HG02852 (cell line): ENCODE data around the gene GMCL2.

ENCODE experiments used
- ATAC-seq: cut with Tn5 transposase; IDR thresholded peaks from one replicate; pipeline ENCODE4 v1.9.1; 2021; ENCODE audit warnings: mild to moderate bottlenecking, moderate library complexity; ENCODE audit not compliant: unreplicated experiment

Gene GMCL2

GRCh38 chr5:178222292-178222691, 35.1 kb upstream of the GMCL2 start:
- no peak for ATAC-seq

GRCh38 chr5:178221853-178222252, 34.7 kb upstream of the GMCL2 start:
- no peak for ATAC-seq

DNA sequence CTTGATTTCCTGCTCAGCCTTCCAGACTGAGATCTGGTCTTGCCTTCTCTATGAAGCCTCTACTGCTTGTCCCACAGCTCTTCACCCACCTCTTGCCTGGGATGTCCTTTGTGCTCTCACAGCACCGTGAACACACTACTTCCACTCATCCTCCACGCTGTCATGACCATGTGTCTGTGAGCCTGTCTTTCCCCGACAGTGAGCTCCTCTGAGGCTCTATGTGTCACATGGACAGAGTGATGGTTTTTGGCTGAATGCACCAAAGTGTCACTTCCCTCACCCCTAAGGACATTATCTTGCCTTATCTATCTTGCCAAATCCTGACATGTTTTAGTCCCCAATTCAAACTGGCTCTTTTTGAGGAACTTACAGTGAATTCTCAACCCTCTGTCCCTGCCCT, 34.1 kb upstream of the GMCL2 start:
- no peak for ATAC-seq

DNA sequence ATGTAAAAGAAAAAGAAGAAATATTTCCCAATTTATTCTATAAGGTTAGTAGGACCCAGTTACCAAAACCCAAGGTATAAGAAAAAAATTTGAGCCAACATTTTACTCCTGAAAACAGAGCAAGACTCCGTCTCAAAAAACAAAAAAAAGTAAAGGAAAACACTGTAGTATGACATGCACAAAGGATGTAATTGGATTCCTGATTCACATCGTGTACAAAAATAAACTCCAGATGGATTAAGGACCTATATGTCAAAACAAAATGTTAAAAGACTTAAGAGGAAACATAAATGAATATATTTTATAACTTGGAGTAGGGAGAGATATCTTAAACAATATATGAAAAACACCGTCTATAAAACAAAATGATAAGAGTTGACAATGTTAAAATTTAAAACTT, 31.7 kb upstream of the GMCL2 start:
- no peak for ATAC-seq

DNA sequence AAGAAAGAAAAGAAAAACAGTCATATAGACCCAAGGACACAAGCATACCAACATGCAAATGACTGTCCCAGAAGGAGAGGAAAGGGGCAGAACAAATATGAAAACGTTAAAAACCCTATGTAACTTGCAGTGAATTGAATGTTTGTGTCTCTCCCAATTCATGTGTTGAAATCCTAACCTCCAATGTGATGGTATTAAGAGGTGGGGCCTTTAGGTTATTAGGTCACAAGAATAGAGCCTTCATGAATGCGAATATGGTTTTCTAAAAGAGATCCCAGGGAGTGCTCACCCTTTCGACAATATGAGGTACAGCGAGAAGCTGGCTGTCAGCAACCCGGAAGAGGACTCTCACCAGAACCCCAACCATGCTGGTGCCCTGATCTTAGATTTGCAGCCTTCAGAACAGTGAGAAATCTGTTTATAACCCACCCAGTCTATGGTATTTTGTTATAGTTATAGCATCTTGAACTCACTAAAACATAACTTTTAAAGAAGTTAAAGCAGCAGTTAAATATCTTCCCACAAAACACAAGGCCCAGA, 31.1 kb upstream of the GMCL2 start:
- no peak for ATAC-seq

DNA sequence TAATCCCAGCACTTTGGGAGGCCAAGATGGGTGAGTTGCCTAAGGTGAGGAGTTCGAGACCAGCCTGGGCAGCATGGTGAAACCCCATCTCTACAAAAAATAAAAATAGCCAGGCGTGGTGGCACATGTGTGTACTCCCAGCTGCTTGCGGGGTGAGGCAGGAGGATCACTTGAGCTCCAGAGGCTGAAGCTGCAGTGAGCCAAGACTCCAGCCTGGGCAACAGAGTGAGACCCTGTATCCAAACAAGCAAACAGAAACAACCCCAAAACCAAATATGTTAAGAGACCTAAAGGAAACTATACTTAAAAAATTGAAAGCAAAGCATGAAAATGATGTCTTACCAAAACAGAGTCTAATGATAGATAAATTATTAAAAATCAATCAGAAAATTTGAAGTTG, 29.6 kb upstream of the GMCL2 start:
- no peak for ATAC-seq

GRCh38 chr5:178216088-178216534, 28.9 kb upstream of the GMCL2 start:
- no peak for ATAC-seq

DNA sequence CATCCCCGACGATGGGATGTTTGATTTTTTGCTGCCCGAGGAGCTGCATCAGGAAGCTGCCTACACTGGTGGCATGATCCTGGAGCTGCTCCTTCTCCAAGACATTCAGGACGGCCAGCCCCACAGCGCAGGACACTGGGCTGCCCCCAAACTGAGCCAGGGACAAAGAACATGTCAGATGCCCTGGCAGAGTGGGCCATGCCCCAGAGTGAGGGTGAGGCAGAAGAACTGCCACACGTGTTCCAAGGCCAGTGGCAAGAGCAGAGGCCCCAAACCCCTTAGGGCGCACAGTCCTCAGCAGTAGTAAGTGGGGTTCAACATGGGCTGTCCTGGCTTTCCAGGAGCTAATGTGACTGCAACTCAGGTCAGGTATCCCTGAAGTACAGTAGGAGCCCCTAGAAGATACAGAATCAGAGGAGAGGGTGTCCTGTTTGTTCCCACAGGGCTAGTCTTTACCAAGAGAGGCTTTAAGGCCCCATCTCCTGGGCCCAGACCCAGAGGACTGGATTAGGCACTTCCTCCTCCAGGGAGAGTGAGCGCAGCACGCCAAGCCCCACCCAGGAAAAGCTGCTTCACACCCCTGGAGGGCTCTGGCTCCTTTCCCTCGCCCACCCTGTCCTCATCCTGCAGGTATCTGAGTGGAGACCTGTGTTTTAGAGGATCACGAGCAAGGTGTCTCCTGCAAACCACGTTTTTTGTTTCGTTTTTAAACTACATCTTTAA, 28.3 kb upstream of the GMCL2 start:
- ATAC-seq = no peak

- no peak for ATAC-seq
Measured at GRCh38 chr5:178214160-178214803, 27.1 kb upstream of the GMCL2 start.

DNA sequence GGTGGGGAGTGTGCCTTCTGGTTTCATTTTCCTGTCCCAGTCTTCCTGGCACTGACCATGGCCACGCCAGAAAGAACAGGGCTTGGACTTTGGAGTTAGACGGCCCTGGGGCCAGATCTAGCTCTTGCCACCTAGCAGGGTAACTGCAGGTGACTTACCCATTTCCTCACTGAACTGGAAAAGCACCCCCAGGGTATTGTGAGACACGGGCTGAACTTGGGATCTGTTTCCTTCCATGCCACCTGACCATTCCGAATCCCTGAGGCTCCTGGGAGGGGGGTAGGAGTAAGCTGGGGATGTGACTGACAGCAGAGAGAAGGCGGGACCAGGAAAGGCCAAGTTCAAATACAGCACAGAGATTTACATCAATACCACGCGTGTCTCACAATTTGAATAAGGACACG, 26.6 kb upstream of the GMCL2 start:
- ATAC-seq = no peak

DNA sequence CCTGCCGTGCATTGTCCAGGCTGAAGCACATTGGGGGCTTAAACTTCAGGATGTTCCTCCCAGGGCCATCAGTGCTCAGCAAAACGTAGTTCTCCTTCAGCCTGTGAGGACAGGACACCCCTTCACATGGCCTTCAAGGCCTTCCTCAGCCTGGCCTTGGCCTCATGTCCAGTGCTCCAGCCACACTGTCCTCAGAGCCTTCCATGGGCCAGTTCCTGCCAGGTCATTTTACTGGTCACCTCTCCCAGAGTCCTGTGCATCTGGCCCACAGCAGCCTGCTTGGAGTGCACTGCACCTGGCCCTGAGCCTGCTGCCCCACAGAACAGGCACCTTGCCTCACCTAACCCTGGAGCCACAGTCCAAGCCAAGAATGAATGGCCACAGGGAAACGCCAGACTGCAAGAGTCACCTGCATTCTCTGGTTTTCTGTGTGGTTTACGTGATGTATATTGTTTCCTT, 25.9 kb upstream of the GMCL2 start:
- ATAC-seq = no peak

DNA sequence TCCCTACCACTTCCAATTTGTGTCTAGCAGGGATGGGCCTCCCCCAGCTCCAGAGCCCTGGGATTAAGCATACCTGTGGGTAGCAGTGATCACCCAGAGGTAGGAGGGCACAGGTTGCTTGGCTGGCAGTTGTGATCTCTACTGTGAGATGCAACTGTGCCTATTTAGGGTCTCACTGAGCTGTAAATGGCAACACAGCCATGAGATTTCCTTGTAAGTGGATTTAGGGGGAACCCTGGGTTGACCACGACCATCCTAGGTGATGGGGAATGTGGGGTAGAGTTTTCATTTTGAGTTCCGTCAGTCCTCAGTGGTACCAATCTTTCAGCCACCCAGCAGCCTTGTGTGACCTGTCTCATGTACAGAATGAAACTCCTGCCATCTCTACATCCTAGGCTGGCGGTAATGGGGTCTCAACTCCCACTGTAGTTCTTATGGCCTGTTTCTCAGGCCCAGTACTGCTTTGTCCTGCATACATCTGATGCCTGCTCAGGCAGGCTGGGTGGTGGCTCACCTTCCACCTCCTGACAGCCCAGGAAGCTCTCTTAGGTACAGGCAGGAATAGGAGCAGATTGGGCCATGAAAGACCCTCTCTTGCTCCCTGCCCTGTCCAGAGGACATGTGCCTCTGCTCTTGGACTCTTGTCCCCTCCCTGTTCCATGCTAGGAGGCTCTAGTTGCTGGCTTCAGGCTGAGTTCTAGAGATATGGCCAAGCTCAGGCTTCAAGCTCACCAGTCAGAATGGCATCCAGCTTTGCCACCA, 25.3 kb upstream of the GMCL2 start:
- ATAC-seq = no peak

DNA sequence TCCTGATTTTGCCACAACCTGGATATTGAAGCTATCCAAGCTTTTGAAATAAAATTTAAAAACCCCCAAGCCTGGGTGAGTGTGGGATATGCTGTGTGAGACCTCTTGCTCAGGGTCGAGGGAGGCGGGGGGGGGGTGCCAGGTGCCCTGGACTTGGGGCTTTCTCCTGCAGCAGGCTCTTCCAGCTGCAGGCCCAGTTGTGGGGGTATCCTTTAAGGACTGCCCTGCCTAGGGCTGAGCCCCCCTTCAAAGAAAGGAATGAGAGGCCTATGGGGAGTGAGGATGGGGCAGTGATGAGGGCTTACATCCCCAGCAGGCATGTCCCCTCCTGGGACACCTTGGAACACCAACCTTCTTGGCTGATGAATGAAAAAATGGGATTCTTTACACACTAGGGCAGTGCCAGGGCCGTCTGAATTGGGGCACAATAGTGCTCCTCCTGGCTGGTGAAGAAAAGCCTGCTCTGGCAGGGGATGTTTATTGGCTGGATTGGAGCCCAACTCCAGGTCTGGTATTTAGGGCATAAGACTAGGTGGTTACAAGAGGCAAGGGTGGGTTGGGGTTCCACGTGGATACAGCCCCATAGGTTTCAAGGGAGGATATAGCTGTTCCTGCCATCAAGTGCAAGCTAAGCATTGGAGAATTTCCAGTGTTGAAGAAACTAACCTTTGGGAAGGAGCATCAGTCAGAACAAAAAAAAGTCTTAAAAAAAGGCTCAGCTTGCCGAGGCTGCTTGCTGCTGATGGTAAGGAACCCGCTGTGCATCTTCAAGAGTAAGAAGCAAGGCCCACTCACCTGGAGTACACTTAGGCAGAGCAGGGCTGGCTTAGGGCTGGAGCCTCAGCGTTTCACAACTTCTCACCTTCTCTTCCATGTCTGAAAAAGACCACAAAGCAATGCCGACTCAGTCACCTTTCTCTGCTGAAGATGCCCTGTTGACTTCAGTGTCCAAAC, 24.2 kb upstream of the GMCL2 start:
- ATAC-seq = no peak

DNA sequence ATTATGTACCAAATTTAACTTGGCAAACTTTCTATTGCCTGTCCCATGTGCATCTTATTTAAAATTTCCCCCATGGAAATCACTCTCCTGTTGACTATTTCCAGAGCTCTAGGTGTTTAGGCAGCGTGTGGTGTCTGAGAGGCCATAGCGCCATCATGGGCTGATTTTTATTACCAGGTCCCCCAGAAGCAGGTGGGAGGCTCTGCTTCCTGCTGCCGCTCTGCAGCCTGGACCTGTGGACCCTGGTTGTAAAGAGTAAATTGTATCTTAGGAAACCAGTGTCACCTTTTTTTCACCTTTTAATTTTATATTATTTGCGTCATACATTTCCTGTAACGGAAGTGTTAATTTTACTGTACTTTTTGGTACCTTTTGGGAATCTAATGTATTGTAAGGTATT, 23.5 kb upstream of the GMCL2 start:
- ATAC-seq = no peak

- ATAC-seq = no peak
Measured at GRCh38 chr5:178210073-178210535, 22.9 kb upstream of the GMCL2 start.

DNA sequence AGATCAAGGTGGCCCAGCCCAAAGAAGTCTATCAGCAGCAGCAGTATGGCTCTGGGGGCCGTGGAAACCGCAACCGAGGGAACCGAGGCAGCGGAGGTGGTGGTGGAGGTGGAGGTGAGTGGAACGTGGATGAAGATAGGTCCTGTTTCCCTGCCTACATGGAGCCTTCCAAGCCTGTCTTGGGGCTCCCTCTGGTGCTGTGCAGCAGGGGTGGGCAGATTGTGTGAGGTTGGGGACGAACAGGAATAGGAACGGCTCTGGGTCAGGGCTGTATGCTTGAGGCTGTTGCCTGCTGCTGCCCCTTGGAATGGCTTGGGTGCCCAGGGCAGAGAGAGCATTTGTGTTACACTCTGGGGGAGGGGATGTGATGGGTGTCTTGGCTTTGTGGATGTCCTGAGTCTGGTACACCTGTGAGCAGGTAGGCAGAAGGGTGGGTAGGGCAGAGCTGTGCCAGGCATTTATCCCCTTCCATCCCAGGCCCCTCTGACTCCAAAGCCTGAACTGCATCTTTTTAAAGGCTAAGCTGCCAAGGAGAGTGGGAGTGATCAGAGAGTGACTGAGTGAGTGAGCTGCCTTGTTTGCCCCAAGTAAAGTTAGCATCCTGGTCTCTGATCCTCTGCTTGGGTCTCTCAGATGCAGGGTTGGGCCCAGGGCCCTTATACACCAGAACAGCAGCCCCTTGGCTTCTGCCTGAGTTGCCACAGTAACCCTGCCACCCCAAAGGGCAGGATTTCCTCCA, 22.3 kb upstream of the GMCL2 start:
- ATAC-seq = no peak

DNA sequence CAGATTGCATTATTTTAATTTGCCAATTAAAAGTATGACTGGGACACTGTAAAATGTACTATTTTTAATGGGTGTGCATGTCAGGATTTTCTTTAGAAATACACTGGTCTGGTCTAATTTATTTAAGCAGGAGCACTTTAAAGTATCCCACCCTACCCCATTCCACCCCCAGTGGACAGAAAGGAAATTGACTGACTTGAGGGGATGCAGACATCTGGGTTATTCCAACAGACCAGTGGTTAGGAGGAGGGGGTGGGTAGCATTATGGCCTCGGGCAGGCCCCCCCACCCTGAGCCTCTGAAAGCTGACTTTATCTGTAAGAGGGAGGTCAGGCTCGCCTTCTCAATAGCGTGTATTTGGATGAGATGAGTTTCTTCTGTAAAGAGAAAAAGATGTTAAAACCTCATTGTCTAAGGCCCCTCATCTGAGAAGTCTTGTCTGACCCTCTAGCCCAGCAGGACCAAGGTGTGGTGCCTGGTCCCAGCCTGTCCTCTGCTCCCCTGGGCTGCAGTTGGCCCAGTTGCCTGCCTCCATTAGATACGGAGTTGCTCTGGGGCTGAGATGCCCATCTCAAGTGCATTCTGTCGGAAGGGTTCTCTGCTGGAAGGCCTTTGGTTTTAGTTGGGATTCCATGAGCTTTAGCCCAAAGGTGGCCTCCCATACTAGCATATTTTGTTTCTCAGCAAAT, 21.5 kb upstream of the GMCL2 start:
- no peak for ATAC-seq

DNA sequence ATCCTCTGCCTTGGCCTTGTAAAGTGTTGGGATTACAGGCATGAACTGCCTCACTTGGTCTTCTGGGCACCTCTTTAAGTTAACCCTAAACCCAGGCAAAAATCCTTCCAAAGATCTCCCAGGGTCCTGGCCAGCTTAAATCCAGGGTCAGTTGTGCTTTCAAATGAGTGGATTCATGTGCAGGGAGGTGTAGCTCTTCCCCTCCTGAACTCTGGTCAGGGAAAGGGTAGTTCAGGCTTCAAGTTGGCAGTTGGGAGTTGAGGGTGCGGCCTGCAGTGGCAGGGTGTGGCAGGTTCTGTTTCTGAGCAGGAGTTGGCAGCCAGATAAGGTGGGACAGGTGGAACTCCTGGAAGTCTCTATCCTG, 20.7 kb upstream of the GMCL2 start:
- ATAC-seq = no peak
